ENCODE data around the gene FBXL19.

The FBXL19 gene

GRCh38 chr16:30926937-30927788 lies 3.8 kb downstream of the FBXL19 start:
- no peak for DNase-seq (ENCODE audit: low read depth)
- no peak overlapping the region for H3K4me3 ChIP-seq (ENCODE audit: low read depth, low read length)
- TF ChIP-seq, protein P1, sequence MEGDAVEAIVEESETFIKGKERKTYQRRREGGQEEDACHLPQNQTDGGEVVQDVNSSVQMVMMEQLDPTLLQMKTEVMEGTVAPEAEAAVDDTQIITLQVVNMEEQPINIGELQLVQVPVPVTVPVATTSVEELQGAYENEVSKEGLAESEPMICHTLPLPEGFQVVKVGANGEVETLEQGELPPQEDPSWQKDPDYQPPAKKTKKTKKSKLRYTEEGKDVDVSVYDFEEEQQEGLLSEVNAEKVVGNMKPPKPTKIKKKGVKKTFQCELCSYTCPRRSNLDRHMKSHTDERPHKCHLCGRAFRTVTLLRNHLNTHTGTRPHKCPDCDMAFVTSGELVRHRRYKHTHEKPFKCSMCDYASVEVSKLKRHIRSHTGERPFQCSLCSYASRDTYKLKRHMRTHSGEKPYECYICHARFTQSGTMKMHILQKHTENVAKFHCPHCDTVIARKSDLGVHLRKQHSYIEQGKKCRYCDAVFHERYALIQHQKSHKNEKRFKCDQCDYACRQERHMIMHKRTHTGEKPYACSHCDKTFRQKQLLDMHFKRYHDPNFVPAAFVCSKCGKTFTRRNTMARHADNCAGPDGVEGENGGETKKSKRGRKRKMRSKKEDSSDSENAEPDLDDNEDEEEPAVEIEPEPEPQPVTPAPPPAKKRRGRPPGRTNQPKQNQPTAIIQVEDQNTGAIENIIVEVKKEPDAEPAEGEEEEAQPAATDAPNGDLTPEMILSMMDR (IDR thresholded peaks at IDR 0.05; ENCODE audit: control insufficient read depth, extremely low read depth, insufficient read depth), result no peak

- DNase-seq (ENCODE audit: low read depth), result no peak
- H3K4me3 ChIP-seq (ENCODE audit: low read depth, low read length), result no peak overlapping the region
Measured at GRCh38 chr16:30927789-30928378, 4.5 kb downstream of the FBXL19 start.

GRCh38 chr16:30928390-30928789 lies 5.0 kb downstream of the FBXL19 start:
- no peak overlapping the region for H3K4me3 ChIP-seq (ENCODE audit: low read depth, low read length)
- TF ChIP-seq, protein P1 (IDR thresholded peaks at IDR 0.05; ENCODE audit: control insufficient read depth, extremely low read depth, insufficient read depth), result no peak
- DNase-seq (ENCODE audit: low read depth), result no peak

More at GRCh38 chr16:30927789-30928378, 4.5 kb downstream of the FBXL19 start:
- TF ChIP-seq, protein P1 (IDR thresholded peaks at IDR 0.05; ENCODE audit: control insufficient read depth, extremely low read depth, insufficient read depth), result no peak

DNA sequence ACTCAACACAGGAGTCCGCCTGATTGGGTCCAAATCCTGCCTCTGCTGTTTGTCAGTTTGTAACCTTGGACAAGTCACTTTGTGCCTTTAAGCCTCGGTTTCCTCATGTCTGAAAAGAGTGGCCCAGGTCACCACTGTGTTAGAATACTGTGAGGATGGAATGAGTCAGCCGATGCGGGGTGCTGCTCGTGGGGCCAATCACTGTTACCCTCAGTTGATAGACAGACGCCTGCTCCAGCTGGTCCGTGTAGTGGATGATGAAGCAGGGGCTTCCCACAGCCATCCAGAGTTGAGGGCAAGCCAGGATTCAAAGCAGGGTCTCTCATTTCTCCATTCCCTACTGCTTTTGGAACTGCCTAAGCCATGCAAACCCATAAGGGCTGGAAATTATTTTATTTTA lies 5.8 kb downstream of the FBXL19 start:
- TF ChIP-seq, protein P1 (IDR thresholded peaks at IDR 0.05; ENCODE audit: control insufficient read depth, extremely low read depth, insufficient read depth), result no peak
- H3K4me3 ChIP-seq (ENCODE audit: low read depth, low read length), result no peak overlapping the region
- no peak for DNase-seq (ENCODE audit: low read depth)

DNA sequence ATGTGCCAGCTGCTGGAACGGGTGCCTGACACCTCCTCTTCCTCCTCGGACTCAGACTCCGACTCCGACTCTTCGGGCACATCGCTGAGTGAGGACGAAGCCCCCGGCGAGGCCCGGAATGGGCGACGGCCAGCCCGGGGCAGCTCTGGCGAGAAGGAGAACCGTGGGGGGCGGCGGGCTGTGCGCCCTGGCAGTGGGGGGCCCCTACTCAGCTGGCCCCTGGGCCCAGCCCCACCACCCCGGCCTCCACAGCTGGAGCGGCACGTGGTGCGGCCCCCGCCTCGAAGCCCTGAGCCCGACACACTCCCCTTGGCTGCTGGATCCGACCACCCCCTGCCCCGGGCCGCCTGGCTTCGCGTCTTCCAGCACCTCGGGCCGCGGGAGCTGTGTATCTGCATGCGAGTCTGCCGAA lies 6.8 kb downstream of the FBXL19 start:
- DNase-seq (ENCODE audit: low read depth), result no peak
- no peak overlapping the region for H3K4me3 ChIP-seq (ENCODE audit: low read depth, low read length)
- TF ChIP-seq, protein P1 (IDR thresholded peaks at IDR 0.05; ENCODE audit: control insufficient read depth, extremely low read depth, insufficient read depth), result no peak

DNA sequence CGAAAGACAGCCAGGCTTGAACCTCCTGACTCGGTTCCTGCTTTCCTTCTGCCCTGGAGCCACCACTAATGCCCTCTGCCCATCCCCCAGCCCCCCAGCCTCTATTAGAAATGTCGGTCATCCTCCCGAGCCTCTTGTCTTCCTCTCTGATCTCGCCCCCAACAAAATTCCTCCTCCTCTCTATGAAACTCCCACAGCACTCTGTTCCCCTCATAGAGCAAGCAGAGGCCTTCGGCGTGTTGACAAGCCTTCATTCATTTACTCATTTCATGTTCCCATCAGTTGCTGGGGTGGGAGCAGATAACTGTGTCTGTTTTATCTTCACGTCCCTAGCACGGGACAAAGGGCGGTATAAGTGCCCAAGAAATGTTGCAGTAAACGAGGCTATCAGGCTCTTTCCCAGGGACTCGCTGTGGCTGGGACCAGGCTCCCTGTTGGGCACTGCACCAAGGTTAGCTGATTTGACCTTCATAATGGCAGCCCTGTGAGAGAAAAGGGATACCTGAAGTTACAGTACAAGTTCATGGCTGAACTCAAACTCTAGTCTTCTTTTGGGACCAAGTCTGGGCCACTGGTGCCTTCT lies 7.8 kb downstream of the FBXL19 start:
- TF ChIP-seq, protein P1 (IDR thresholded peaks at IDR 0.05; ENCODE audit: control insufficient read depth, extremely low read depth, insufficient read depth), result no peak
- DNase-seq (ENCODE audit: low read depth), result no peak
- no peak overlapping the region for H3K4me3 ChIP-seq (ENCODE audit: low read depth, low read length)
